Aorta (tissue), 5 donors: ENCODE measurements around the gene P4HA3. TPM values are rescaled to one million over a fixed set of nuclear protein-coding genes. Genes with fewer than 3 reads are reported as not detected.
"Not testable (repeated sequence)": the region's sequence is repeated elsewhere in the genome, so short reads cannot be mapped to it uniquely, and the experiment has no call there.

Experiments
- ATAC-seq: fragments of 200-7000 bp; cut with Tn5 transposase; one replicate; pipeline ENCODE4 v1.9.1; 2022; ENCODE audit warnings: moderate library complexity; ENCODE audit not compliant: low FRiP score
- DNase-seq, 2 donors: peaks; one replicate each; pipeline ENCODE4 v3.0.0-alpha.2; 2020
- H3K27ac ChIP-seq, 2 donors: one replicate each; pipeline ENCODE4 v1.5.1; 2013; ENCODE audit warnings: low read length in 2 of 2, mild to moderate bottlenecking in 2 of 2, moderate library complexity in 2 of 2, control low read depth in 1 of 2, inconsistent platforms in 1 of 2, low read depth in 1 of 2
- H3K27me3 ChIP-seq, 2 donors: one replicate each; pipeline ENCODE4 v1.6.1; 2013; ENCODE audit warnings: control low read depth in 1 of 2, low read length in 1 of 2, mild to moderate bottlenecking in 1 of 2, moderate library complexity in 1 of 2; ENCODE audit not compliant: insufficient read depth in 2 of 2, control insufficient read depth in 1 of 2
- H3K36me3 ChIP-seq, 2 donors: one replicate each; pipeline ENCODE4 v1.6.1; 2013; ENCODE audit warnings: control low read depth in 1 of 2, low read length in 1 of 2, mild to moderate bottlenecking in 1 of 2; ENCODE audit not compliant: insufficient read depth in 2 of 2, control insufficient read depth in 1 of 2
- H3K4me1 ChIP-seq, 2 donors: one replicate each; pipeline ENCODE4 v1.6.1; 2013; ENCODE audit warnings: low read length in 2 of 2, control low read depth in 1 of 2, mild to moderate bottlenecking in 1 of 2, moderate library complexity in 1 of 2; ENCODE audit not compliant: insufficient read depth in 2 of 2, control insufficient read depth in 1 of 2
- H3K4me3 ChIP-seq, 2 donors: one replicate each; pipeline ENCODE4 v1.5.1; 2013; ENCODE audit warnings: low read length in 2 of 2, control low read depth in 1 of 2, mild to moderate bottlenecking in 1 of 2
- H3K9me3 ChIP-seq: one replicate; pipeline ENCODE4 v1.6.1; 2013; ENCODE audit warnings: mild to moderate bottlenecking, low read length; ENCODE audit not compliant: control insufficient read depth
- WGBS, 2 donors: extraction: QIAGEN DNeasy Blood & Tissue Kit; methylation state at CpG; one replicate each; pipeline ENCODE4 v1.1.7; 2013; 5-methylcytosine and 5-hydroxymethylcytosine counted together
- intact Hi-C, 2 donors: fragments of 100-400 bp; cut with DNase I; formaldehyde crosslinking; loops; one replicate each; pipeline versions ENCODE4 v1.14.2 to v1.15.0; 2022
- polyA plus RNA-seq, 2 donors: library from polyadenylated mRNA; stranded (reverse); fragments of 200-250 nt; gene quantifications; one replicate each; pipeline ENCODE4 v1.2.3, GENCODE V29; 2013
- total RNA-seq, 2 donors: library from RNA; stranded (reverse); fragmentation: NEBNext Ultra II Directional; extraction: Animal tissue kit (Norgen Biotek cat#: 25700); gene quantifications; one replicate each; pipeline ENCODE4 v1.2.1, GENCODE V29; 2021
- donor health status: healthy with polysubstance abuse.
- donor health status: Bipolar disorder and iron deficiency.
- donor health status: DM: no; HTN: no; CAD: no.
- donor health status: DM: no; HTN: no; CAD: no.
- donor health status: DM: yes; HTN: yes; CAD: no.

The P4HA3 gene
- total and polyA plus RNA-seq, 4 donors = 0.75 to 13.8 (median 4.4) TPM

DNA sequence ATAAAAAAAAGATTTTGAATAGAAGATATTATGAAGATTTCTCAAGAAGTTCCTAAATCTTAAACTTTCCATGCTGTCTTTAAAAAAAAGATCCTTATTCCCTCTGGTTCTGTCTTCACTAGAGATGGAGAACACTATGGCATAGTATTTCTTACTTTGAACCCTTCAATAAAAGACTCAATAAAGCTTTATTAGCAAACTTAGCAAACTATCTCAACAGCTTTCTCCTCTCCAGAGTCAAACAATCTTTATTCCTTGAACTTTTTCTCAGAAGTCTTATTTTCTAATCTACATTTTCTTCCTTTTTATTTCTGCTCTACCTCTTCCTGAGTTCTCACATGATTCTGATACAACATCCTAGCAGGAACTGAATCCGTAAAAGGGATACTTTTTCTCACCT lies 21.8 kb upstream of the P4HA3 start:
- ATAC-seq = no peak
- no peaks in the 10 kb centered on the region for H3K27me3 ChIP-seq
- intact Hi-C loops = no loop called here
- no peaks in the 10 kb centered on the region for H3K9me3 ChIP-seq
- H3K27ac ChIP-seq = no peak overlapping the region
- no peak for DNase-seq
- H3K36me3 ChIP-seq = peaks cover 1 to 2% of the 10 kb centered on the region in 2 donors
- 97% methylated on average over 1 of the region's 1 CpG for WGBS, 2 donors
- peaks cover 0 to 2% of the 10 kb centered on the region in 2 donors for H3K4me1 ChIP-seq
- no peak overlapping the region for H3K4me3 ChIP-seq

DNA sequence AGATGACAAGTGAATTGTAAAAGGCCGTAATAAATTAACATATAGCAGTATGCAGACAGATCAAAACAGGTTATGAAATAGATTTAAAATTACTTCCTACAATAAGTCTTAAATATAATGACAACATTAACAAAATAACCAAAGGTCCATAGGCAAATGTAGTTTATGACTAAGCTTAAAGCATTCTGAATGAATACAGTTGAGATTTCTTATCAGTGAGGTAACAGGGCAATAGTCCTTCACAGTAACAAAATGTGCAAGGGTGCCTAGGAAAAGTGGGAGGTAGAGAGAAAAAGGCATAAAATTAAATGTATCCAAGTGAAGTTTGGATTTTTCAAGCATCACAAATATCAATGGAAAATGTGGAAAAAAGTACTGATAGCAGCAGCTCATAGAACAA lies 20.9 kb upstream of the P4HA3 start:
- Histone ChIP-seq H3K27ac (no peak overlapping the region), H3K36me3 (peaks cover 1 to 2% of the 10 kb centered on the region in 2 donors), H3K27me3 (no peaks in the 10 kb centered on the region), H3K9me3 (no peaks in the 10 kb centered on the region), H3K4me1 (peaks cover 0 to 2% of the 10 kb centered on the region in 2 donors), H3K4me3 (no peak overlapping the region)
- DNase-seq (no peak), ATAC-seq (no peak)
- intact Hi-C loops = no loop called here
- WGBS, 2 donors = 98 to 100% methylated on average over 1 of the region's 1 CpG

DNA sequence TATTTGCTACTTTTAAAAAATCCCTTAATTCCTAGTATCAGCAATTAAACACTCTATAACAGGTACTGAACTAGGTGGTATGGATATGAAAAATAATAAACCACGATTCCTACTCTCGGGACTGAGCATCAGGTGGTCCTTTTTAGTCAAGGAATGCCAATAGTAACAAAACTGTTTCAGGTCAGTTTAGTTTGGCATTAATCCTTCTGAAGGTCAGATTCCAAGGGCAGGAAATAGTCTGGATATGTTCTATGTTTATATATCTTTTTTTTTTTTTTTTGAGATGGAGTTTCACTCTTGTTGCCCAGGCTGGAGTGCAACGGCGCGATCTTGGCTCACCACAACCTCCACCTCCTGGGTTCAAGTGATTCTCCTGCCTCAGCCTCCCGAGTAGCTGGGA lies 19.6 kb upstream of the P4HA3 start:
- DNase-seq, H3K27ac ChIP-seq, ATAC-seq, H3K27me3 ChIP-seq, H3K9me3 ChIP-seq, H3K36me3 ChIP-seq, intact Hi-C loops, H3K4me3 ChIP-seq: not testable (repeated sequence)
- WGBS, 2 donors = 3 to 8% methylated on average over 3 to 6 of the region's 6 CpGs
- peaks cover 2 to 14% of the 10 kb centered on the region in 2 donors for H3K4me1 ChIP-seq

GRCh38 chr11:74330075-74330858 lies 18.8 kb upstream of the P4HA3 start:
- Histone ChIP-seq H3K36me3 (no peaks in the 10 kb centered on the region), H3K4me3 (no peak overlapping the region), H3K9me3 (no peaks in the 10 kb centered on the region), H3K27ac (no peak overlapping the region), H3K27me3 (no peaks in the 10 kb centered on the region), H3K4me1 (peaks cover 3 to 14% of the 10 kb centered on the region in 2 donors)
- no peak for DNase-seq
- intact Hi-C loops = no loop called here
- ATAC-seq = no peak

DNA sequence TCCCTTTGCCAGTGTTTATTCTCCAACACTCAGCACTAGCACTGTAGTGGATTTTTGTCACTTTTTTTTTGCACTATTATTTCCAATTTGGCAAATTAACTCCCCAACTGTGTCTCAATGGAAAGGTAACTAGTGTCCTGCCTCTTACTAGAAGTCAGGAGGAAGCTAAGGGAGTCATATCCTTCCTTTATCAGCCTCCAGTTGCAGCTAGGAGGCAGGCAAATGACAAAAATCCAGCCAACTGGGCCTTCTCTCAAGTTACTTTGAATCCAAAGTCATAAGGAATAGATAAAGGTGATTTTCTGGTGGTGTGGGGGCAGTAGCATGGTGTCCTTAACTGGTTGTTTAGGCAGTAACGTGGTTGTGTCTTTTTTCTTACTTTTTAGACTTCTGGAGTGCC lies 15.6 kb upstream of the P4HA3 start:
- Histone ChIP-seq H3K36me3 (no peaks in the 10 kb centered on the region), H3K27ac (no peak overlapping the region), H3K4me1 (peaks cover 3 to 14% of the 10 kb centered on the region in 2 donors), H3K9me3 (no peaks in the 10 kb centered on the region), H3K4me3 (no peak overlapping the region), H3K27me3 (no peaks in the 10 kb centered on the region)
- intact Hi-C loops = loop anchor here in 1 of 2 donors (10.0 kb wide), 1 partner anchor 72 kb away; no protein-coding TSS in a partner anchor
- ATAC-seq (no peak), DNase-seq (no peak)
- WGBS, 2 donors = 94 to 97% methylated on average over 1 of the region's 1 CpG

DNA sequence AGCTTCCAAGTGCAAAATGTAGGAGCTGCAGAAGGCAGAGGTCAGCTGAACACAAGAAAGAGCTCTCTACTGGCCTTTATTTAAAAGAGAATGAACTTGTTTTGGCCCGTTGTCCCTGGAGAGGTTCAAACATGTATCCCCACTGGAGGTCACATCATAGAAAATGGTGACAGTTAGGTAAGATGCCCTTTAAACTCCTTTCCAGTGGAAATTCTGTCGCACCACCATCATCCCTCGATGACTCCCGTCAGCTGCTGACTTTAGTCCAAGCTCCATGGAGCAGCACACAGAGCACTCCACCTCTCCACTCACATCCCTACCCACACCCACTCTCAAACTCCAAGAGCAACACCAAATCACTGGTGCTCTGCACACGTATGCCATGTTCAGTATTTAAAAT lies 15.2 kb upstream of the P4HA3 start:
- Histone ChIP-seq H3K9me3 (no peaks in the 10 kb centered on the region), H3K27me3 (no peaks in the 10 kb centered on the region), H3K27ac (no peak overlapping the region), H3K36me3 (no peaks in the 10 kb centered on the region), H3K4me3 (no peak overlapping the region), H3K4me1 (peaks cover 3 to 14% of the 10 kb centered on the region in 2 donors)
- 40 to 51% methylated on average over 5 of the region's 5 CpGs for WGBS, 2 donors
- DNase-seq = no peak
- no peak for ATAC-seq
- intact Hi-C loops = loop anchor here in 1 of 2 donors (10.0 kb wide), 1 partner anchor 72 kb away; no protein-coding TSS in a partner anchor

DNA sequence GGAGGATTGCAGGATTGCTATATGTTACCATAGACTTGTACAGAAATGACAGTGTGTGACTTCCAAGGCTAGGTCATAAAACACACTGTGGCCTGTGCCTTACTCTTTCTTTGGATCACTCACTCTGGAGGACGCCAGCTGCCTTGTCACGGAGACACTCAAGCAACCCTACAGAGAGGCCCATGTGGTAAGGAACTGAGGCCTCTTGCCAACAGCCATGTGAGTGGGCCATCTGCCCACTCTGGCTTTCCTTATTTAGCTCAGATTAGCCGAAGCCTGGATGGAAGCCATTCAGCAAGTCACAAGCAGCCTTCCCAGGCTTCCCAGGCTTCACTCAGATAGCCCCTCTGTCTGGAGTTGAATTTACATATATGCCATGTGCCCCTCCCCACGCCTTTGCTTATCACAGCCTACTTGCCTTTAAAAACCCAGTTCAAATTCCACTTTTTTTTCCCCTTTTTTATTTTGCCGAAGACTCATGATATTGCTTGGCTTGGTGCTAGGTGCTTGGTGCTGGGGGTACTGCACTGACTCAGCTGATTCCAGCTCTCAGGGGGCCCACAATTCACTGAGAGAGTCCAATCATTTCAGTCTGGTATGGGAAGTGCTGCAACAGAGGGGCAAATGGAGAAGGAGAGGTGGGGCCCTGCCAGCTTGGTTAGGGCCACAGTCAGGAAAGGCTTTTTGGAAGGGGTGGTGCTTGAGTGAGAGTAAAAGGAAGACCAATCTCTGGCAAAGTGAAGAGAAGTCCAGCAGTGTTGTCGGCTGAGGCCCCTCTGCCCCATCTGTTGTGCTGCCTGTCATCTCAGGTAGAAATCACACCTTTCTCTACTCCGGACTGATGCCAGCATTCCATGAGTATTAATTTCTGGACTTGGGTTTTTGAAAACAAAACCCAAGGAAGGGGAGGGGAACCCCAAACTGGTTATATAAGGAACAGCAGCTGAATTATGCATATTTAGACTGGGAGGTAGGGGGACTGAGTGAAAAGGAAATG lies 14.5 kb upstream of the P4HA3 start:
- Histone ChIP-seq H3K4me3 (no peak overlapping the region), H3K27ac (peak overlapping the region; percentile 34 to 72), H3K27me3 (no peaks in the 10 kb centered on the region), H3K36me3 (no peaks in the 10 kb centered on the region), H3K9me3 (no peaks in the 10 kb centered on the region), H3K4me1 (peaks cover 3 to 14% of the 10 kb centered on the region in 2 donors)
- peak; percentile 88 for ATAC-seq
- peak; percentile 91 to 92 for DNase-seq
- intact Hi-C loops = loop anchor here in 1 of 2 donors (10.0 kb wide), 1 partner anchor 71 kb away; no protein-coding TSS in a partner anchor
- WGBS, 2 donors = 12 to 17% methylated on average over 7 of the region's 7 CpGs

DNA sequence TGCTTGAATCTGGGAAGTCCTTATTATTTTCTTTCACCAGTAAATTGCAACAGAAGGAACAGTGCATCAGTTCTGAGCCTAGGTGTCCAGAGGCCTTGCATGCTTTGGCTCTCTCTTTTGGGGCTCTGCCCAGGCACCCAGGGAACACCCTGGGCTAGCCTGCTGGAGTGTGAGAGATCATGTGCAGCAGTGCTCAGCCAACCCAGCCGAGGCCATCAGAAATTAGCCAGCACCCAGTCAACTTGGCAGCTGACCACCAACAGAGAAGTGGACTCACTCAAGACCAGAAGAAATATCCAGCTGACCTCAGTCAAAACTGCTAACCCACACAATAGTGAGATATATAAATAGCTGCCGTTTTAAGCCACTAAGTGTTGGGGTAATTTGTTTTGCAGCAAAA lies 11.2 kb upstream of the P4HA3 start:
- ATAC-seq (peak; percentile 78), DNase-seq (peak; percentile 89 to 93)
- Histone ChIP-seq H3K4me1 (peaks cover 3 to 13% of the 10 kb centered on the region in 2 donors), H3K27me3 (no peaks in the 10 kb centered on the region), H3K9me3 (no peaks in the 10 kb centered on the region), H3K4me3 (no peak overlapping the region), H3K27ac (peak overlapping the region in 1 of 2 donors; percentile 28), H3K36me3 (no peaks in the 10 kb centered on the region)
- 0 to 6% methylated on average over 2 of the region's 2 CpGs for WGBS, 2 donors
- intact Hi-C loops = loop anchor here (5.0 to 10.0 kb wide), 3 partner anchors 65 to 120 kb away; no protein-coding TSS in a partner anchor
